GM21381 (cell line): ENCODE data around the gene NBPF11.
"Not testable (repeated sequence)": the region's sequence is repeated elsewhere in the genome, so short reads cannot be mapped to it uniquely, and the experiment has no call there.

Experiments used
- ATAC-seq: cut with Tn5 transposase; IDR thresholded peaks from one replicate; pipeline ENCODE4 v1.9.1; 2021; ENCODE audit warnings: mild to moderate bottlenecking, moderate library complexity; ENCODE audit not compliant: unreplicated experiment

Gene NBPF11

DNA sequence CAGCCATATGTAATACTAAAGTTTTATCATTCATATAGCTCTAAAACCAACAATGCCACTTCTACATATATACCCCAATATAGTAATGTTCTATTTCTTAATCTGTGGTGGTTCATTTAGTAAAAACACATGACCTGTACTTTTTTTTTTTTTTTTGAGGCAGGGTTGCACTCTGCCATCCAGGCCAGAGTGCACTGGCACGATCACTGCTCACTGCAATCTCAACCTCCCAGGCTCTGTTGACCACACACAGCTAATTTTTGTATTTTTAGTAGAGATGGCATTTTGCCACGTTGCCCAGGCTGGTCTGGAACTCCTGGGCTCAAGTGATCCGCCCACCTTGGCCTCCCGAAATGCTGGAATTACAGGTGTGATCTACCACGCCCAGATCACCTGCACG lies 2.1 kb downstream of the NBPF11 start:
- ATAC-seq: not testable (repeated sequence)

DNA sequence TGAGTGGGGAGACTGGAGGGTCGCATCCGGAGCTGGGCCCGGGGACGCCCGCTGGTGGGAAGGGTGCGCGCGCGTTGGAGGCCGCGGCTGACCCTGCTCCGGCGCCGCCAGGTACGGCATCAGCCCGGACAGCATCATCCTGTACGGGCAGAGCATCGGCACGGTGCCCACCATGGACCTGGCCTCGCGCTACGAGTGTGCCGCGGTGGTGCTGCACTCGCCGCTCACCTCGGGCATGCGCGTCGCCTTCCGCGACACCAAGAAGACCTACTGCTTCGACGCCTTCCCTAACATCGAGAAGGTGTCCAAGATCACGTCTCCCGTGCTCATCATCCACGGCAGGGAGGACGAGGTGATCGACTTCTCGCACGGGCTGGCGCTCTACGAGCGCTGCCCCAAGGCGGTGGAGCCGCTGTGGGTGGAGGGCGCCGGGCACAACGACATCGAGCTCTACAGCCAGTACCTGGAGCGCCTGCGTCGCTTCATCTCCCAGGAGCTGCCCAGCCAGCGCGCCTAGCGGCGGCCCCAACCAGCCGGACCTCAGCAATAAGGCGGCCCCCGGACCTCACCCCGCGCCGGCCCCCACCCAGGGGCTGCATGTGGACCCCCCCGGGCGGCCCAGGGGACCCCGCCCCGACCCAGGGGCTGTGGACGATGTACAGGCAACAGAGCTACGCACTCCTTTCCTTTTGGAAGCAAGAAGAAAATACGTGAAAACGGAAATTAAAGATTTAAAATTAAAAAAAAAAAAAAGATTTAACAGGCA lies 2.8 kb downstream of the NBPF11 start:
- ATAC-seq: not testable (repeated sequence)

GRCh38 chr1:148147052-148147838 lies 4.8 kb downstream of the NBPF11 start:
- not testable (repeated sequence) for ATAC-seq

DNA sequence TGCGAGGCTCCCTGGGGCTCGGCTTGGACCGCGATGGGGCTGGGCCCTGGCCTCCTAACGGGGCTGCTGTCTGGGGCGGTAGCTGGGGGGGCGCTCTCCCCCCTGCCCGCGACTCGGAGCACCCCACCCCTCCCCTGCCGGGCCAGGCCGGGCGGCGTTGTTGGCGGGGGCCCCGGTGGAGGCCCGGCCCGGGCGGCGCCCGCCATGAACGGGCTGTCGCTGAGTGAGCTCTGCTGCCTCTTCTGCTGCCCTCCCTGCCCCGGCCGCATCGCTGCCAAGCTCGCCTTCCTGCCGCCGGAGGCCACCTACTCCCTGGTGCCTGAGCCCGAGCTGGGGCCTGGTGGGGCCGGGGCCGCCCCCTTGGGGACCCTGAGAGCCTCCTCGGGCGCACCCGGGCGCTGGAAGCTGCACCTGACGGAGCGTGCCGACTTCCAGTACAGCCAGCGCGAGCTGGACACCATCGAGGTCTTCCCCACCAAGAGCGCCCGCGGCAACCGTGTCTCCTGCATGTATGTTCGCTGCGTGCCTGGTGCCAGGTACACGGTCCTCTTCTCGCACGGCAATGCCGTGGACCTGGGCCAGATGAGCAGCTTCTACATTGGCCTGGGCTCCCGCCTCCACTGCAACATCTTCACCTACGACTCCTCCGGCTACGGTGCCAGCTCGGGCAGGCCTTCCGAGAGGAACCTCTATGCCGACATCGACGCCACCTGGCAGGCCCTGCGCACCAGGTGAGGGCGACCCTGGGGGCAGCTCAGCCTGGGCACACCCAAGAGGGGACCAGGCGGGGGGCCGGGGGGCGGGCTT lies 5.7 kb downstream of the NBPF11 start:
- ATAC-seq: not testable (repeated sequence)

- not testable (repeated sequence) for ATAC-seq
Measured at GRCh38 chr1:148143223-148143622, 8.9 kb downstream of the NBPF11 start.

- not testable (repeated sequence) for ATAC-seq
Measured at GRCh38 chr1:148141936-148142335, 10.1 kb downstream of the NBPF11 start.

DNA sequence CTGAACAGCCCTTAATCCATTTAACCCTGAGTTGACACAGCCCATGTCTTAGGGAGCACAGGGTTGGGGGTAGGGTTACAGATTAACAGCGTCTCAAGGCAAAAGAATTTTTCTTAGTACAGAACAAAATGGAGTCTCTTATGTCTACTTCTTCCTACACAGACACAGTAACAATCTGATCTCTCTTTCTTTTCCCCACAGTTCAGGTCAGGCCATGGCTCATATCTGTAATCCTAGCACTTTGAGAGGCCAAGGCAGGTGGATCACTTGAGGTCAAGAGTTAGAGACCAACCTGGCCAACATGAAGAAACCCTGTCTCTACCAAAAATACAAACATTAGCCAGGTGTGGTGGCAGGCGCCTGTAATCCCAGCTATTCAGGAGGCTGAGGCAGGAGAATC lies 13.5 kb downstream of the NBPF11 start:
- ATAC-seq: not testable (repeated sequence)

GRCh38 chr1:148122341-148122740 lies 29.7 kb downstream of the NBPF11 start:
- ATAC-seq: not testable (repeated sequence)

GRCh38 chr1:148120395-148120794 lies 31.7 kb downstream of the NBPF11 start:
- ATAC-seq: not testable (repeated sequence)

GRCh38 chr1:148095732-148096131 lies 56.3 kb downstream of the NBPF11 start:
- not testable (repeated sequence) for ATAC-seq

DNA sequence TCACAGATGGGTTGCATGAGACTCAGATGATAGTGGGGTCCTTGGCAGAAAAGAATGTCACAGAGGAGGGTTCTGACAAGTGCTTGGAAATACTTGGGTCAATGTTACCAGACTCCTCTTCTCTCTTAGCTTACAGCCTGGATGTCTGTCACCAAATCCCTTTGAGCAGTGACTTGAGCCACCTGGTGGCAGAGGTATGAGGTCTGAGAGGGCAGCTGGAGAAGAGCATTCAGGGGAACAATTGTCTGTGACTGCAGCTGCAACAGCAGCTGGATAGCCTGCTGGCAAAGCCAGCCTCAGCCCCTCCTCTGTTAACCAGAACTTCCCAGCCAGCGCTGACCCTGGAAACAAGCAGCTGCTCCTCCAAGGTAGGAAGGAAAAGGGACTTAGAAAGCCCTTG lies 65.9 kb downstream of the NBPF11 start:
- not testable (repeated sequence) for ATAC-seq

DNA sequence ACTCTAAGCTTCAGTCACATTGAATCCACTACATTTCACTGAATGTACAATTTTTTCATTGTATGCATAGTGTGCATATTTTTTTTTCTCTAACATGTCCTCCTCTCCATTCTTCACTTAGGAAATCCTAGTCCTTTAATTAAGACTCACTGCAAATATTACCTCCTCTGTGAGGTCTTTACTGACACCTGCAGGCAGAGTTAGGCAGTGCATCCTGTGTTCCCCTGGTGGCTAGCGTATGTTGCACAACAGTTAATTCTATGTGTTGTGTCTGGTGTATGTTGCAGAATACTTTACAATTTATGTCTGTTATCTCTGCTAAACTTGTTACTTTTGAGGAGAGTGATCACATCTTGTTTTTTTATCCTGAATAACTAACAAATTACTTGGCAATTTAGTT lies 70.9 kb downstream of the NBPF11 start:
- ATAC-seq: not testable (repeated sequence)

DNA sequence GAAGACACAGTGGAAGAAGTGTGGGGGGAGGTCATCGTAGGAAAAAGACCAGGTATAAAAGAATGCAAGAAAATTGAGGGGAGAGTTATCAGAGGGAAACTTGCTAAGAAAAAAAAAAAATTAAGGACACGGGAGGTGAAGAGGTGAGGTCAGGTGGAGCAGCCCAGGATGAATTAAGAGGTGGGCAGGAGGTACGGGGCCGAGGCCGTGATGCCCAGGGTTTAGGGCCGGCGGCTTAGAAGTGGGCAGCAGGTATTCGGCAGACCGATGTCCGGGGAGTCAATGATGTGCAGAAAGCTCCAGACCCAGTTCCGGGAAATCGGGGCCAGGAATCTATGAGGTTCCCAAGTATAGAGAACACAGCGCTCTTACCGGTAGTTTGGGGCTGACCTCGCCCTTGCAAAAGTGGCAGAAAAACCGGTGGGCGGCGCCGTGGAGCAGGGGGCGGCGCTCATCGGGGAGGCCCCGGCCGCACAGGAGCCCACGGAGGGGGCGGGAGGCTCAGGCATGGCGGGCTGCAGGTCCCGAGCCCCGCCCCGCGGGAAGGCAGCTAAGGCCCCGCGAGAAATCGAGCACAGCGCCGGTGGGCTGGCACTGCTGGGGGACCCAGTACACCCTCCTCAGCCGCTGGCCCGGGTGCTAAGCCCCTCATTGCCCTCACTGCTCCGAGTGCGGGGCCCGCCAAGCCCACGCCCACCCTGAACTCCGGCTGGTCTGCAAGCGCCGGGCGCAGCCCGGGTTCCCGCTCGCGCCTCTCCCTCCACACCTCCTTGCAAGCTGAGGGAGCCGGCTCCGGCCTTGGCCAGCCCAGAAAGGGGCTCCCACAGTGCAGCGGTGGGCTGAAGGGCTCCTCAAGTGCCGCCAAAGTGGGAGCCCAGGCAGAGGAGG lies 73.2 kb downstream of the NBPF11 start:
- ATAC-seq: not testable (repeated sequence)

- ATAC-seq: not testable (repeated sequence)
Measured at GRCh38 chr1:148078090-148078489, 74.0 kb downstream of the NBPF11 start.

DNA sequence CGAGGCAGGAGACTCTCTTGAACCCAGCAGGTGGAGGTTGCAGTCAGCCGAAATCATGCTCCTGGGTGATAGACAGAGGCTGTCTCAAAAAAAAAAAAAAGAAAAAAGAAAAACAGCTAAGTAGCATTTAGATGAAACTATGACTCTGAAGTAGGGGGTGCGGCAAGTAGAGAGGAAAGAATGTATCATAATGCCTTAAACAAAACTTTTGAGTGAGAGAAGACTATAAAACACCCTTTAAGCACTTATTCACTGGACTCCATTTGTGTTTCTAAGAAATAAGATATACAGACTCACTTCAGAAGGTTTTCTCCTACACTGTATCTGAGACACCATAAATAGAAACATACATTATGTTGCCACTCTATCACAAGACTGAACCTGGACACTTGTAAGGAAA lies 74.6 kb downstream of the NBPF11 start:
- ATAC-seq: not testable (repeated sequence)

GRCh38 chr1:148073392-148073791 lies 78.7 kb downstream of the NBPF11 start:
- ATAC-seq: not testable (repeated sequence)

DNA sequence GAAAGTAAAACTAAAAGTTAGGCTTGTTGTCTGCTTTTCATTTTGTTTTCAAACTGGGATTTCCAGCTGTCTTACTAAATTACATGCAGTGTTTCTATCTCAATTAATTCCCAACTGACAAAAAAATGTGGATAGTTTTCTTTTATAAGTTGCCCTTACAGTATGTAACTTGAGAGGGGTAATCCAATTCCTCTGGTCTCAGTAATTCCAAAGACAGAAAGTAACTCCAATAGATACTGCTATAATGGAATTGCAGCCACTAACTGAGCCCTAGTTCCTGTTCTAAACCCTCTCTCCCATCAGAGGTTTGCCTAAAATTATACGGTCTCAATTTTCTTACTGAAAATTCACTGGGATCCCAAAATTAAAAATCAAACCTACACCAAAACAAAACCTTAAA lies 83.5 kb downstream of the NBPF11 start:
- not testable (repeated sequence) for ATAC-seq

DNA sequence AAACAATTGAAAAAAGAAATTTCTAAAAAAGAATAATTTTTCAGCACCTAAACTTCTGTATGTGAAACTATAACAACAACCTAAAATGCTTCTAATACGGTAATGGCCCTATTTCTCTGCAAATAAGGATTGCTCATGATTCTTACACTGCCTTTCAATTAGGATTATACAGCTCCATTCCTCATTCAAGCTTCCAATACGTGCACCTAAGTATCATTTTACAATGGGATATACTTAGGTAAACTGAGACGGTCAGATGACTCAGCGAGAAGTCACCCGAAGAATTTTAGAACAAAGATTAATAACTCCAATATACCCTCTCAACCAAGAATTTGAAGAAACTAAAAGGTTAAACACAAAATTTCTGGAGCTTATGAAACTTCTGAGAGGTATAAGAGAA lies 83.9 kb downstream of the NBPF11 start:
- ATAC-seq: not testable (repeated sequence)

GRCh38 chr1:148060294-148060701 lies 91.8 kb downstream of the NBPF11 start:
- not testable (repeated sequence) for ATAC-seq

DNA sequence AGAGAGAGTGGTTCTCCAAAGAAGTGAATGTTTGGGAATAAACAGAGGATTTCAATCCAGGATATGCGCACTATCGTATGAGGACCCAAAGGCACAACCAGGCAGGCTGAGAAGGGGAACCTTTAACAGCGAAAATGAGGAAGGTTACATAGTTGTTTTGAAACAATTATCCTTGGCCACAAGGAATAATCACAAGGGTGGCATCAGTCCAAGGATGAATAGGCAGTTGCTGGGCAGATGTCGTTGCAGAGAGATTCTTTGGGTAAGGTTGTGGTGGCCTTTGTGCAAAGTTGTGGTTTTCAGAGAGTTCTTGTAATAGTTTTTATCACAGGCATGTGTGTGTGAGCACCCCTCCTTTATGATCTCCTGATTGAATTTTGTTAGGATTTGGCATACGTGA lies 94.7 kb downstream of the NBPF11 start:
- ATAC-seq: not testable (repeated sequence)
